Caco-2 (cell line): ENCODE data around the gene B2M. TPM values are rescaled to one million over a fixed set of nuclear protein-coding genes. Genes with fewer than 3 reads are reported as not detected.
"Not testable (repeated sequence)": the region's sequence is repeated elsewhere in the genome, so short reads cannot be mapped to it uniquely, and the experiment has no call there.

Experiments
- BruUV-seq: library from RNA; stranded (reverse); fragments of 400-500 nt; replicated peaks from 2 replicates; lab custom pipeline; 2021; lab: Mats Ljungman, UMichigan
- CTCF ChIA-PET: fragments of 300-600 bp; sonication (Branson Sonifier 250); formaldehyde crosslinking; loops from one replicate; lab custom pipeline; 2022; ENCODE audit warnings: antibody characterized with exemption; lab: Charles Lee
- POLR2A ChIA-PET: fragments of 300-600 bp; sonication (Branson Sonifier 250); formaldehyde crosslinking; loops from one replicate; lab custom pipeline; 2022; ENCODE audit warnings: antibody characterized with exemption; lab: Charles Lee
- DNase-seq, 2 experiments: peaks; one replicate each; pipeline versions ENCODE4 v3.0.0 to v3.0.0-alpha.2; 2020 to 2022
- H3K27me3 ChIP-seq: replicated peaks from 2 replicates; pipeline ENCODE4 v1.6.0; 2011; ENCODE audit warnings: low read length; ENCODE audit not compliant: control insufficient read depth, insufficient read depth
- H3K36me3 ChIP-seq: 2 replicates; pipeline ENCODE4 v1.5.1; 2011; ENCODE audit warnings: low read length; ENCODE audit not compliant: control insufficient read depth, insufficient read depth
- H3K4me1 ChIP-seq: fragments of 250-450 bp; sonication (Bioruptor Pico); 2 replicates; pipeline ENCODE4 v1.5.1; 2020; ENCODE audit warnings: mild to moderate bottlenecking
- H3K4me3 ChIP-seq: 2 replicates; pipeline ENCODE4 v1.5.1; 2011; ENCODE audit warnings: low read depth, mild to moderate bottlenecking, control low read depth, low read length
- H3K9me3 ChIP-seq: fragments of 250-450 bp; sonication (Bioruptor Pico); 2 replicates; pipeline ENCODE4 v1.5.1; 2020; ENCODE audit warnings: mild to moderate bottlenecking, moderate library complexity
- H3K27ac Mint-ChIP-seq: one replicate; pipeline ENCODE4 v1.8.0; 2022; ENCODE audit warnings: mixed read lengths; ENCODE audit not compliant: unreplicated experiment
- H3K27me3 Mint-ChIP-seq: one replicate; pipeline ENCODE4 v1.8.0; 2022; ENCODE audit warnings: mixed read lengths; ENCODE audit not compliant: insufficient read depth, unreplicated experiment
- H3K36me3 Mint-ChIP-seq: one replicate; pipeline ENCODE4 v1.8.0; 2022; ENCODE audit warnings: mild to moderate bottlenecking, mixed read lengths; ENCODE audit not compliant: insufficient read depth, unreplicated experiment
- H3K4me1 Mint-ChIP-seq: one replicate; pipeline ENCODE4 v1.8.0; 2022; ENCODE audit warnings: low read depth, mixed read lengths; ENCODE audit not compliant: unreplicated experiment
- H3K4me3 Mint-ChIP-seq: one replicate; pipeline ENCODE4 v1.8.0; 2022; ENCODE audit warnings: mild to moderate bottlenecking, moderate library complexity, mixed read lengths; ENCODE audit not compliant: unreplicated experiment
- H3K9me3 Mint-ChIP-seq: one replicate; pipeline ENCODE4 v1.8.0; 2022; ENCODE audit warnings: mixed read lengths; ENCODE audit not compliant: unreplicated experiment
- intact Hi-C: fragments of 100-400 bp; cut with micrococcal nuclease; formaldehyde crosslinking; loops from one replicate; pipeline ENCODE4 v1.10.0; 2022; ENCODE audit not compliant: unreplicated experiment
- total RNA-seq: library from RNA; stranded (reverse); gene quantifications from 2 replicates; pipeline ENCODE4 v1.2.3, GENCODE V29; 2022
- TF ChIP-seq, protein P1 (sequence below), 2 experiments: fragments of 200-600 bp in 1 of 2; IDR thresholded peaks; 1 replicate in 1 of 2; 2 replicates in 1 of 2; pipeline versions ENCODE4 v1.5.1 to v1.8.0; 2011 to 2022; ENCODE audit warnings: antibody characterized with exemption in 1 of 2, control low read depth in 1 of 2, inconsistent platforms in 1 of 2, low read depth in 1 of 2, low read length in 1 of 2, mild to moderate bottlenecking in 1 of 2, moderate library complexity in 1 of 2; ENCODE audit not compliant: insufficient read depth in 1 of 2, severe bottlenecking in 1 of 2, unreplicated experiment in 1 of 2

B2M gene
- total RNA-seq, 1 experiment from 2014 or later: 269 TPM

DNA sequence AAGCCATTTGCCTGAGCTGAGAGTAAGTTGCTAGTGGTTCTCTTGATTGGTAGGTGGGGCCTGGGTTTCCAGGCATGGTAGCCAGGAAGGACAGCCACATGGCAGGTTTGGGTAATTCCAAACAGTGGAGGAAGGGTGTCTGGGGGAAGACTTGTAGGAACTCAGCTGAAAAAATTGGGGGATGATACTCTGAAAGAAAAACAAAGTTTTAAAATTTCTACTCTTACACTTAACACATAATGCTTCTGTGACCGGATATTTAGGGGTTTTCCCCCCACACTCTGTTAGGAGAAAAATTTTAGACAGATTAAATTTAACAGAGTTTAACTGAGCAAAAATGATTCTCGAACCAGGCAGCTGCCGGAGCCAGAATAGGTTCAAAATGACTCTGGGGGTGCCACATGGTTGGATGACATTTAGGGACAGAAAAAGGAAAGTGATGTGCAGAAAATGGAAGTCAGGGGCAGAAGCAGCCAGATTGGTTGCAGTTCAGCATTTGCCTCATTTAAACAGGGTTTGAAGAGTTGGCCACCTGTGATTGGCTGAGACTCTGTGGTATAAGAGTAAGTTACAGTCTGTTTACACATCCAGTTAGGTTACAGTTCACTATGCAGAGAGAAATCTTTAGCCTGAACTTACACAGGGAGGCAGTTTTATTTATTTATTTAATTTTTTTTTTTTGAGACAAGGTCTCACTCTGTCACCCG is 8.1 kb downstream of the B2M start:
- CTCF ChIA-PET: interaction anchor here (1.8 kb wide), 1 partner anchor 56 kb away, joined by 4 read pairs; the partner anchor contains the start of gene SPG11
- Mint-ChIP-seq H3K4me1 (no peaks in the 10 kb centered on the region), H3K36me3 (peaks cover 31% of the 10 kb centered on the region), H3K4me3 (no peak overlapping the region), H3K27ac (no peak overlapping the region), H3K9me3 (no peaks in the 10 kb centered on the region), H3K27me3 (no peaks in the 10 kb centered on the region)
- Histone ChIP-seq H3K27me3 (no peaks in the 10 kb centered on the region), H3K4me3 (no peak overlapping the region), H3K36me3 (no peaks in the 10 kb centered on the region), H3K4me1 (no peaks in the 10 kb centered on the region), H3K9me3 (no peaks in the 10 kb centered on the region)
- intact Hi-C loops: no loop called here
- POLR2A ChIA-PET: no interaction called here
- TF ChIP-seq, protein P1, sequence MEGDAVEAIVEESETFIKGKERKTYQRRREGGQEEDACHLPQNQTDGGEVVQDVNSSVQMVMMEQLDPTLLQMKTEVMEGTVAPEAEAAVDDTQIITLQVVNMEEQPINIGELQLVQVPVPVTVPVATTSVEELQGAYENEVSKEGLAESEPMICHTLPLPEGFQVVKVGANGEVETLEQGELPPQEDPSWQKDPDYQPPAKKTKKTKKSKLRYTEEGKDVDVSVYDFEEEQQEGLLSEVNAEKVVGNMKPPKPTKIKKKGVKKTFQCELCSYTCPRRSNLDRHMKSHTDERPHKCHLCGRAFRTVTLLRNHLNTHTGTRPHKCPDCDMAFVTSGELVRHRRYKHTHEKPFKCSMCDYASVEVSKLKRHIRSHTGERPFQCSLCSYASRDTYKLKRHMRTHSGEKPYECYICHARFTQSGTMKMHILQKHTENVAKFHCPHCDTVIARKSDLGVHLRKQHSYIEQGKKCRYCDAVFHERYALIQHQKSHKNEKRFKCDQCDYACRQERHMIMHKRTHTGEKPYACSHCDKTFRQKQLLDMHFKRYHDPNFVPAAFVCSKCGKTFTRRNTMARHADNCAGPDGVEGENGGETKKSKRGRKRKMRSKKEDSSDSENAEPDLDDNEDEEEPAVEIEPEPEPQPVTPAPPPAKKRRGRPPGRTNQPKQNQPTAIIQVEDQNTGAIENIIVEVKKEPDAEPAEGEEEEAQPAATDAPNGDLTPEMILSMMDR (IDR thresholded peaks at IDR 0.05; ENCODE audit: insufficient read depth in 1 of 2, low read depth in 1 of 2, low read length in 1 of 2, severe bottlenecking in 1 of 2, unreplicated experiment in 1 of 2): no peak
- DNase-seq: no peak
- no TSS peak for BruUV-seq

DNA sequence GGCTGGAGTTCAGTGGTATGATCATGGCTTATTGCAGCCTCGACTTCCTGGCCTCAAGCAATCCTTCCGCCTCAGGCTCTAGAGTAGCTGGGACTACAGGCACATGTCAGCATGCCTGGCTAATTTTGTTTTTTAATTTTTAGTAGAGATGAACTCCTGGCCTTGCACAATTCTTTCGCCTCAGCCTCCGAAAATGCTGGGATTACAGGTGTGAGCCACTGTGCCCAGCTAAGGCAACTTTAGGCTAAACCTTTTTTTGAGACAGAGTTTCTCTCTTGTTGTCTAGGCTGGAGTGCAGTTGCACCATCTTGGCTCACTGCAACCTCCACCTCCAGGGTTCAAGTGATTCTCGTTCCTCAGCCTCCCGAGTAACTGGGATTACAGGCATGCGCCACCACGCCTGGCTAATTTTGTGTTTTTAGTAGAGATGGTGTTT is 8.7 kb downstream of the B2M start:
- H3K36me3 Mint-ChIP-seq: peaks cover 26% of the 10 kb centered on the region
- H3K4me3 Mint-ChIP-seq, H3K4me1 ChIP-seq, H3K27me3 ChIP-seq, H3K9me3 Mint-ChIP-seq, DNase-seq, POLR2A ChIA-PET, intact Hi-C loops, H3K9me3 ChIP-seq, H3K27ac Mint-ChIP-seq, H3K4me1 Mint-ChIP-seq, H3K27me3 Mint-ChIP-seq, H3K4me3 ChIP-seq, H3K36me3 ChIP-seq, BruUV-seq: not testable (repeated sequence)
- CTCF ChIA-PET: interaction anchor here (1.8 kb wide), 1 partner anchor 57 kb away, joined by 4 read pairs; the partner anchor contains the start of gene SPG11

DNA sequence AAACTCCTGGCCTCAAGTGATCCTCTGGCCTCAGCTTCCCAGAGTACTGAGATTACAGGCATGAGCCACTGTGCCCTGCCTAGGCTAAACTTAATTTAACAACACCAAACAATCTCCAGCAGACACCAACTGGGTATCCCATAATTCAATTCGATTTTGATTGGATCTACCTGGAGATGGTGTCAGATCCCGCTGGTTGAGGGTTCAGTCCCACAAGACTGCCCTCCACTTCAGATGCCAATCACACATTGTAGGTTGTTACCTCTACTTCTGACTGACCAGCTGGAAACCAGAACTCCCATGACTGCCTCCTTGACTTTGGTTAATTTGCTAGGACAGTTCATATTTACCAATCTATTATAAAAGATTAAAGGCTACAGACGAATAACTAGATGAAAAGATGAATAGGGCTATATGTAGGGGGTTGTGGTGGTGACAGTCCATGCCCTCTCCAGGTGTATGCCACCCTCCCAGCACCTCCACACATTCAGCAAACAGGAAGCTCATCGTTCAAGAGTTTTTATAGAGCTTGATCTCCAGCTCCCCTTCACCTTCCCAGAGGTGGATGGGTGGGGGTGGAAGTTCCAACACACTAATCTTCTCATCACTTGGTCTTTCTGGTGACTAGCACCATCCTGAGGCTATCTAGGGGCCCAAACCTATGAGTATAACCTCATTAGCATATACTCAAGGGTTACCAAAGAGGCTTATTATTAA is 9.3 kb downstream of the B2M start:
- Mint-ChIP-seq H3K9me3 (no peaks in the 10 kb centered on the region), H3K27ac (no peak overlapping the region), H3K36me3 (peaks cover 20% of the 10 kb centered on the region), H3K4me3 (no peak overlapping the region), H3K27me3 (no peaks in the 10 kb centered on the region), H3K4me1 (no peaks in the 10 kb centered on the region)
- CTCF ChIA-PET: interaction anchor here (1.8 kb wide), 1 partner anchor 57 kb away, joined by 4 read pairs; the partner anchor contains the start of gene SPG11
- Histone ChIP-seq H3K27me3 (no peaks in the 10 kb centered on the region), H3K4me1 (no peaks in the 10 kb centered on the region), H3K36me3 (no peaks in the 10 kb centered on the region), H3K9me3 (no peaks in the 10 kb centered on the region), H3K4me3 (no peak overlapping the region)
- intact Hi-C loops: no loop called here
- TF ChIP-seq, protein P1 (IDR thresholded peaks at IDR 0.05; ENCODE audit: insufficient read depth in 1 of 2, low read depth in 1 of 2, low read length in 1 of 2, severe bottlenecking in 1 of 2, unreplicated experiment in 1 of 2): no peak
- no peak for DNase-seq
- POLR2A ChIA-PET: no interaction called here
- no TSS peak for BruUV-seq
